Stomach (tissue), 9 donors: ENCODE results near the gene FGFR2. TPM values are rescaled to one million over a fixed set of nuclear protein-coding genes. Genes with fewer than 3 reads are reported as not detected.
A peak's percentile ranks its signal among the peaks of the same experiment; 100 is the strongest.

ENCODE experiments used
- DNase-seq, 2 donors: peaks; one replicate each; pipeline versions ENCODE4 v3.0.0 to v3.0.0-alpha.2; 2013 to 2019
- H3K27ac ChIP-seq, 5 donors: fragments of 200-600 bp in 4 of 5; sonication (generic) in 4 of 5; one replicate each; pipeline ENCODE4 v1.5.1; 2013 to 2019; ENCODE audit warnings: mild to moderate bottlenecking in 1 of 5, moderate library complexity in 1 of 5
- H3K27me3 ChIP-seq, 3 donors: fragments of 200-600 bp; sonication (generic); one replicate each; pipeline ENCODE4 v1.5.1; 2017 to 2019; ENCODE audit warnings: mixed run types in 1 of 3
- H3K36me3 ChIP-seq, 4 donors: fragments of 200-600 bp; sonication (generic); 1 replicate in 3 of 4; 2 replicates in 1 of 4; pipeline ENCODE4 v1.5.1; 2016 to 2019
- H3K4me1 ChIP-seq, 4 donors: fragments of 200-600 bp; sonication (generic); one replicate each; pipeline ENCODE4 v1.5.1; 2016 to 2019
- H3K4me3 ChIP-seq, 4 donors: fragments of 200-600 bp; sonication (generic) in 3 of 4; one replicate each; pipeline ENCODE4 v1.5.1; 2016 to 2019; ENCODE audit warnings: mild to moderate bottlenecking in 1 of 4
- H3K9me3 ChIP-seq, 4 donors: fragments of 200-600 bp; sonication (generic); one replicate each; pipeline ENCODE4 v1.5.1; 2016 to 2019
- EP300 ChIP-seq: sonication (generic); formaldehyde crosslinking; IDR thresholded peaks from one replicate; pipeline ENCODE4 v1.6.1; 2017; ENCODE audit warnings: antibody characterized with exemption
- POLR2A ChIP-seq, 4 donors: fragments of 450-650 bp; IDR thresholded peaks; one replicate each; pipeline ENCODE4 v1.6.1; 2016; ENCODE audit warnings: antibody characterized with exemption in 4 of 4, control low read depth in 2 of 4, mild to moderate bottlenecking in 1 of 4, moderate library complexity in 1 of 4
- POLR2AphosphoS5 ChIP-seq, 3 donors: sonication (generic); formaldehyde crosslinking; IDR thresholded peaks; one replicate each; pipeline ENCODE4 v1.6.1; 2016; ENCODE audit warnings: antibody characterized with exemption in 3 of 3
- WGBS, 5 donors: extraction: QIAGEN DNeasy Blood & Tissue Kit in 3 of 5; methylation state at CpG; one replicate each; pipeline versions ENCODE4 v1.1.5 to v1.1.7; 2013 to 2018; 5-methylcytosine and 5-hydroxymethylcytosine counted together
- intact Hi-C: fragments of 100-400 bp; cut with DNase I; formaldehyde crosslinking; loops from one replicate; pipeline ENCODE4 v1.15.1; 2023; ENCODE audit warnings: low total_unique reads
- polyA plus RNA-seq, 3 donors: library from polyadenylated mRNA; stranded (reverse); fragments of 200-250 nt; gene quantifications; one replicate each; pipeline ENCODE4 v1.2.3, GENCODE V29; 2013
- total RNA-seq, 5 donors: library from RNA; depleted of rRNA; stranded (reverse); fragments of >200 nt; gene quantifications; one replicate each; pipeline versions ENCODE4 v1.1.0 to v1.2.3, GENCODE V29; 2014 to 2016
- TF ChIP-seq, protein P1 (sequence below), 7 experiments: fragments of 450-650 bp in 4 of 7; fragments of 200-600 bp in 3 of 7; sonication (generic) in 3 of 7; IDR thresholded peaks; one replicate each; pipeline ENCODE4 v1.5.1; 2016 to 2019; ENCODE audit warnings: antibody characterized with exemption in 7 of 7, control low read depth in 2 of 7, mild to moderate bottlenecking in 1 of 7
- donor health status: healthy with polysubstance abuse.
- donor health status: Bipolar disorder and iron deficiency.
- donor health status: healthy.

The FGFR2 gene
- total and polyA plus RNA-seq, 8 donors = 3.9 to 170 (median 18.1) TPM

DNA sequence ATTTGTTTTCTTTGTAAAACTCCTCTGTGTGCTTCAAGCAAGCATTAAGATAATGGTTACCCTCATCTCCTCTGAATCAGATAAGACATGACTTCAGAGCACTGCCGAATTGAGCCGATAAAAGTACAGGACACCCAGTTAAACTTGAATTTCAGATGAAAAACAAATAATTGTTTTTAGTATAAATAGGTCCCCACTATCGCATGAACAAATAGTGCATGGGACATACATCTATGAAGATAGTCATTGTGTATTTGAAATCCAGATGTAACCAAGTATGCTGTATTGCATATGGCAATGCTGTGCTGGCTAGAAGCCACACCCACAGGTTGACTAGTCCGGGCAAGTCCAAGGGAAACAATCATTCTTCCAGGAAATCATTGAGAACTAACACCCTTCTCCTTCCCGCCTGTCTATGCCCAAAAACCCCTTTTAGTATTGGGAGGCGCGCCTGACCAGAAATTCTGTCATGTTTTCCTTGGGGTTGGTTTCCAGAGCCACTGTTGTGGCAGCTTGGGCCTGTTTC, 12.6 kb upstream of the FGFR2 start:
- DNase-seq = no peak
- 63 to 82% (median 74%) methylated on average over 7 of the region's 7 CpGs for whole genome bisulfite sequencing, 5 donors
- intact Hi-C loops = loop anchor here (10.0 kb wide), 1 partner anchor 124 kb away; no protein-coding TSS in a partner anchor
- Histone ChIP-seq H3K36me3 (no peaks in the 10 kb centered on the region), H3K9me3 (no peaks in the 10 kb centered on the region), H3K27ac (no peak overlapping the region), H3K4me3 (no peak overlapping the region), H3K4me1 (peaks cover 0 to 20% (median 12%) of the 10 kb centered on the region in 4 donors), H3K27me3 (peaks cover 0 to 47% (median 8%) of the 10 kb centered on the region in 3 donors)
- TF ChIP-seq, protein P1, sequence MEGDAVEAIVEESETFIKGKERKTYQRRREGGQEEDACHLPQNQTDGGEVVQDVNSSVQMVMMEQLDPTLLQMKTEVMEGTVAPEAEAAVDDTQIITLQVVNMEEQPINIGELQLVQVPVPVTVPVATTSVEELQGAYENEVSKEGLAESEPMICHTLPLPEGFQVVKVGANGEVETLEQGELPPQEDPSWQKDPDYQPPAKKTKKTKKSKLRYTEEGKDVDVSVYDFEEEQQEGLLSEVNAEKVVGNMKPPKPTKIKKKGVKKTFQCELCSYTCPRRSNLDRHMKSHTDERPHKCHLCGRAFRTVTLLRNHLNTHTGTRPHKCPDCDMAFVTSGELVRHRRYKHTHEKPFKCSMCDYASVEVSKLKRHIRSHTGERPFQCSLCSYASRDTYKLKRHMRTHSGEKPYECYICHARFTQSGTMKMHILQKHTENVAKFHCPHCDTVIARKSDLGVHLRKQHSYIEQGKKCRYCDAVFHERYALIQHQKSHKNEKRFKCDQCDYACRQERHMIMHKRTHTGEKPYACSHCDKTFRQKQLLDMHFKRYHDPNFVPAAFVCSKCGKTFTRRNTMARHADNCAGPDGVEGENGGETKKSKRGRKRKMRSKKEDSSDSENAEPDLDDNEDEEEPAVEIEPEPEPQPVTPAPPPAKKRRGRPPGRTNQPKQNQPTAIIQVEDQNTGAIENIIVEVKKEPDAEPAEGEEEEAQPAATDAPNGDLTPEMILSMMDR (IDR thresholded peaks at IDR 0.05) = no peak
- TF ChIP-seq EP300 (no peak), POLR2AphosphoS5 (IDR thresholded peaks at IDR 0.05) (no peak), POLR2A (IDR thresholded peaks at IDR 0.05) (no peak)

DNA sequence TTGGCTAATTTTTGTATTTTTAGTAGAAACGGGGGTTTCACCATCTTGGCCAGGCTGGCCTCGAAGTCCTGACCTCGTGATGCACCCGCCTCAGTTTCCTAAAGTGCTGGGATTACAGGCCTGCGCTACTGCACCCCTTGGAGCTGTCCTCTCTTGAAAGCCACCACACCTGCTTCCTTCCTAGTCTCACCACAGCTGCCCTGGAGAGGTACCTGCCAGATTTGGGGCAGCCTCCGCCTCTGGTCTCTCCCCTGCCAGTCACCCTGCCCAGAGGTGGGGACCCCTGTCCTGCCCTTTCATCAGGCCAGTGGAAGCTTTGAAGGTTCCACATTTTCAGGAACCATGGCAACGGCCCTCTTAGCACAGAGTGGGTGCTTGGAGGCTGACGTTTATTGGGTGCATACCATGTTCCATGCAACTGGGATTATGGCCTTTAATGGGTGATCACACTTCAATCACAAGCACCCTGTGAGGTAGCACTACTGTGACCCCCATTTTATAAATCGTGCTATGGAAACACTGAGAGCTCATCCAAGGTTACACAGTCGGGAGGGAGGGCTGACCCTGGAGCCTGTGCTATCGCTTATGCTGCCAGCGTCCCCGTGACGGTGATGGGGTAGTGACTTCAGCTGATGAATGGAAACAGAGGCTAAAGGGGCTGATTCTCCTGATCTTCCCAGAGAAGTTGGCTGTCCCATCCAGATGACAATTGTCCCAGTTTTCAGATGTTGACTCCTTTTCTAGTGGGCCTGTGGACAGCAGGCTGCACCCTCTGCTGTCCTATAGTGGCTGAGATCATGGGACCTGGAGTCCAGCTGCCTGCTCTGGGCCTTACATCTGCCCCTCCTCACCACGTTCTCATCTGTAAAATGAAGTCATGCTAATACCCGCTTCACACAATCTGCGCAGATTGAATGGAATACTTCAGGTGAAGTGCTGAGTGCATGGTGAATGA, 11.5 kb upstream of the FGFR2 start:
- Histone ChIP-seq H3K9me3 (no peaks in the 10 kb centered on the region), H3K27ac (no peak overlapping the region), H3K4me1 (peaks cover 0 to 20% (median 12%) of the 10 kb centered on the region in 4 donors), H3K27me3 (peaks cover 0 to 53% (median 8%) of the 10 kb centered on the region in 3 donors), H3K36me3 (no peaks in the 10 kb centered on the region), H3K4me3 (no peak overlapping the region)
- DNase-seq = no peak
- TF ChIP-seq EP300 (no peak), POLR2AphosphoS5 (IDR thresholded peaks at IDR 0.05) (no peak), POLR2A (IDR thresholded peaks at IDR 0.05) (no peak)
- TF ChIP-seq, protein P1 (IDR thresholded peaks at IDR 0.05) = no peak
- intact Hi-C loops = loop anchor here (10.0 kb wide), 2 partner anchors 125 to 665 kb away; no protein-coding TSS in a partner anchor
- 83 to 89% (median 86%) methylated on average over 17 of the region's 17 CpGs for WGBS, 5 donors

DNA sequence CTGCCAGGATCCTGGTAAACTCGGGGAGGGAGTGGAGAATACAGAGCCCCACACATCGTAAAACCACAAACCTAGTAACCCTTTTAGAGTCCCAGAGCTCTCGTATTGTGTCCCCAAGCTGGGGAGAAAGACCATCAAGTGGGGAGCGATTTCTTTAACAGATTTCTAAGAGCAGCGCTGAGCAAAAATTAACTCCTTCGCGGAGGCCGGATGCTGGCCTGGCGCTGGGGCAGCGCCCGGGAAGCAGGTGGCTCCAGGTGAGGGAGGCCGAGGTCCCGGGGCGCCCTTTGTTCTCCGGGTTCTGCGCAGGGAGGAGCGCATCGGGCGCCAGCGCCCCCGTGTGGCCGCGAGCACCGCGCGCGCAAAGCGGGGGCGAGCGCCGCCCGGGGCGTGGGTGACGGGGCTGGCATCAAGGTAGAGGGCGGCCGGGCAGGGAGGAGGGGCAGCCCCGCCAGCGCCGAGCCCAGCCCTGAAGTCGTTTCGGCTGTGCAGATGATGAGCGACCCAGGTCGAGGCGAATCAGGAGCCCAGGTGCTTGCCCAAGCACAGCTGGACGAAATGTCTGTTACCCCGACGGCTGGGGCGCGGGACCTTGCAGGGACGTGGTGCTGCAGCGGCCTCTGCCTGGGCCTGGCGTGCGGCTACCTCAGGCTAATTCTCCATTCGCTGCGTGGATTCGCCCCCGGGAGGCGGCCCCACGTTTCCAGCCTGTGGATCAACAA, 10.4 kb upstream of the FGFR2 start:
- 2 to 12% (median 8%) methylated on average over 17 to 59 of the region's 59 CpGs for WGBS, 5 donors
- DNase-seq = peak; percentile 61 to 83
- Histone ChIP-seq H3K4me1 (peaks cover 0 to 20% (median 12%) of the 10 kb centered on the region in 4 donors), H3K27ac (no peak overlapping the region), H3K9me3 (no peaks in the 10 kb centered on the region), H3K36me3 (no peaks in the 10 kb centered on the region), H3K27me3 (peaks cover 0 to 57% (median 8%) of the 10 kb centered on the region in 3 donors), H3K4me3 (peak overlapping the region; percentile 20 to 45 (median 32))
- no peak for TF ChIP-seq POLR2A (IDR thresholded peaks at IDR 0.05)
- TF ChIP-seq, protein P1 (IDR thresholded peaks at IDR 0.05) = peak in 5 of 7 experiments; percentile 45 to 95 (median 86)
- intact Hi-C loops = loop anchor here (10.0 kb wide), 1 partner anchor 664 kb away; no protein-coding TSS in a partner anchor
